ENCODE results near the gene SFMBT2. TPM values are rescaled to one million over a fixed set of nuclear protein-coding genes. Genes with fewer than 3 reads are reported as not detected.
A peak's percentile ranks its signal among the peaks of the same experiment; 100 is the strongest.

The SFMBT2 gene
- total and polyA plus RNA-seq, 2 experiments from 2014 or later: 4.3 to 5.9 TPM

GRCh38 chr10:7362471-7362870, 48.4 kb downstream of the SFMBT2 start:
- Histone ChIP-seq H3K27me3 (no peaks in the 10 kb centered on the region), H3K27ac (no peak overlapping the region), H3K9me3 (ENCODE audit: low read depth) (no peaks in the 10 kb centered on the region), H3K4me3 (no peak overlapping the region), H3K36me3 (no peaks in the 10 kb centered on the region), H3K4me1 (ENCODE audit: low read depth) (no peaks in the 10 kb centered on the region)
- no peak for TF ChIP-seq CTCF (IDR thresholded peaks at IDR 0.05; ENCODE audit: low read depth, low read length)
- DNase-seq (ENCODE audit: low read depth in 1 of 2, low spot score in 1 of 2): peak in 1 of 2 donors; percentile 24

- Histone ChIP-seq H3K4me3 (no peak overlapping the region), H3K27me3 (no peaks in the 10 kb centered on the region), H3K9me3 (ENCODE audit: low read depth) (no peaks in the 10 kb centered on the region), H3K27ac (no peak overlapping the region), H3K4me1 (ENCODE audit: low read depth) (no peaks in the 10 kb centered on the region), H3K36me3 (no peaks in the 10 kb centered on the region)
- no peak for DNase-seq (ENCODE audit: low read depth in 1 of 2, low spot score in 1 of 2)
- TF ChIP-seq CTCF (IDR thresholded peaks at IDR 0.05; ENCODE audit: low read depth, low read length): no peak
Measured at GRCh38 chr10:7361316-7361715, 49.5 kb downstream of the SFMBT2 start.

- no peaks in the 10 kb centered on the region for H3K36me3 ChIP-seq
- no peak for TF ChIP-seq CTCF (IDR thresholded peaks at IDR 0.05; ENCODE audit: low read depth, low read length)
- no peaks in the 10 kb centered on the region for H3K27me3 ChIP-seq
- no peak for DNase-seq (ENCODE audit: low read depth in 1 of 2, low spot score in 1 of 2)
- no peaks in the 10 kb centered on the region for H3K9me3 ChIP-seq (ENCODE audit: low read depth)
- no peaks in the 10 kb centered on the region for H3K4me1 ChIP-seq (ENCODE audit: low read depth)
- no peak overlapping the region for H3K27ac ChIP-seq
- H3K4me3 ChIP-seq: no peak overlapping the region
Measured at GRCh38 chr10:7359954-7360353, 50.9 kb downstream of the SFMBT2 start.

GRCh38 chr10:7359356-7359755, 51.5 kb downstream of the SFMBT2 start:
- H3K36me3 ChIP-seq: no peaks in the 10 kb centered on the region
- H3K4me3 ChIP-seq: no peak overlapping the region
- no peak for TF ChIP-seq CTCF (IDR thresholded peaks at IDR 0.05; ENCODE audit: low read depth, low read length)
- no peak for DNase-seq (ENCODE audit: low read depth in 1 of 2, low spot score in 1 of 2)
- H3K4me1 ChIP-seq (ENCODE audit: low read depth): no peaks in the 10 kb centered on the region
- no peak overlapping the region for H3K27ac ChIP-seq
- H3K27me3 ChIP-seq: no peaks in the 10 kb centered on the region
- no peaks in the 10 kb centered on the region for H3K9me3 ChIP-seq (ENCODE audit: low read depth)

GRCh38 chr10:7357193-7357592, 53.6 kb downstream of the SFMBT2 start:
- no peak for DNase-seq (ENCODE audit: low read depth in 1 of 2, low spot score in 1 of 2)
- TF ChIP-seq CTCF (IDR thresholded peaks at IDR 0.05; ENCODE audit: low read depth, low read length): no peak
- no peaks in the 10 kb centered on the region for H3K27me3 ChIP-seq
- no peak overlapping the region for H3K27ac ChIP-seq
- no peaks in the 10 kb centered on the region for H3K4me1 ChIP-seq (ENCODE audit: low read depth)
- H3K9me3 ChIP-seq (ENCODE audit: low read depth): no peaks in the 10 kb centered on the region
- H3K4me3 ChIP-seq: no peak overlapping the region
- no peaks in the 10 kb centered on the region for H3K36me3 ChIP-seq
